H9 (cell line): Measurements from ENCODE around the gene ADNP2. TPM values are rescaled to one million over a fixed set of nuclear protein-coding genes. Genes with fewer than 3 reads are reported as not detected.

Experiments used
- DNase-seq: peaks from one replicate; pipeline ENCODE4 v3.0.0-alpha.2; 2017
- H2AFZ ChIP-seq: one replicate; pipeline ENCODE4 v1.6.1; 2013; ENCODE audit warnings: mild to moderate bottlenecking, low read length, control low read depth, moderate library complexity
- H2AK5ac ChIP-seq: 2 replicates; pipeline ENCODE4 v1.6.1; 2013; ENCODE audit warnings: low read length, control low read depth, mixed read lengths; ENCODE audit not compliant: insufficient read length
- H2BK120ac ChIP-seq: one replicate; pipeline ENCODE4 v1.6.1; 2013; ENCODE audit warnings: low read depth, mild to moderate bottlenecking, low read length, control low read depth, inconsistent platforms; ENCODE audit not compliant: poor library complexity, severe bottlenecking
- H2BK12ac ChIP-seq: 2 replicates; pipeline ENCODE4 v1.6.1; 2013; ENCODE audit warnings: low read length, control low read depth, mixed read lengths, low read depth; ENCODE audit not compliant: insufficient read length
- H2BK15ac ChIP-seq: 2 replicates; pipeline ENCODE4 v1.6.1; 2013; ENCODE audit warnings: low read depth, low read length, control low read depth
- H2BK20ac ChIP-seq: one replicate; pipeline ENCODE4 v1.6.1; 2013; ENCODE audit warnings: low read depth, mild to moderate bottlenecking, low read length, control low read depth, inconsistent platforms; ENCODE audit not compliant: poor library complexity, severe bottlenecking
- H2BK5ac ChIP-seq: 2 replicates; pipeline ENCODE4 v1.6.1; 2013; ENCODE audit warnings: low read length, control low read depth, mixed read lengths; ENCODE audit not compliant: insufficient read length
- H3K14ac ChIP-seq: 2 replicates; pipeline ENCODE4 v1.6.1; 2013; ENCODE audit warnings: low read length, control low read depth; ENCODE audit not compliant: insufficient read depth
- H3K18ac ChIP-seq: 2 replicates; pipeline ENCODE4 v1.6.1; 2013; ENCODE audit warnings: low read depth, mild to moderate bottlenecking, mixed read lengths, low read length, control low read depth; ENCODE audit not compliant: insufficient read length
- H3K23ac ChIP-seq: 2 replicates; pipeline ENCODE4 v1.6.1; 2013; ENCODE audit warnings: low read length, control low read depth, mixed read lengths, low read depth; ENCODE audit not compliant: insufficient read length
- H3K23me2 ChIP-seq: 2 replicates; pipeline ENCODE4 v1.6.1; 2013; ENCODE audit warnings: low read depth, mild to moderate bottlenecking, mixed read lengths, low read length, control low read depth; ENCODE audit not compliant: insufficient read length, poor library complexity, severe bottlenecking
- H3K27ac ChIP-seq: 2 replicates; pipeline ENCODE4 v1.5.1; 2013; ENCODE audit warnings: low read length, control low read depth, mixed read lengths, low read depth; ENCODE audit not compliant: insufficient read length
- H3K27me3 ChIP-seq: 2 replicates; pipeline ENCODE4 v1.6.1; 2013; ENCODE audit warnings: low read length, control low read depth, inconsistent platforms; ENCODE audit not compliant: insufficient read depth
- H3K4ac ChIP-seq: 2 replicates; pipeline ENCODE4 v1.6.1; 2013; ENCODE audit warnings: low read depth, mild to moderate bottlenecking, control low read depth, inconsistent platforms, low read length, moderate library complexity
- H3K4me1 ChIP-seq: 2 replicates; pipeline ENCODE4 v1.6.1; 2013; ENCODE audit warnings: low read length, control low read depth, inconsistent platforms; ENCODE audit not compliant: insufficient read depth
- H3K4me2 ChIP-seq: 2 replicates; pipeline ENCODE4 v1.6.1; 2013; ENCODE audit warnings: low read length, control low read depth, mixed read lengths; ENCODE audit not compliant: insufficient read length, insufficient read depth
- H3K56ac ChIP-seq: 2 replicates; pipeline ENCODE4 v1.6.1; 2013; ENCODE audit warnings: low read depth, mild to moderate bottlenecking, mixed read lengths, low read length, control low read depth; ENCODE audit not compliant: insufficient read length
- H3K79me1 ChIP-seq: 2 replicates; pipeline ENCODE4 v1.6.1; 2013; ENCODE audit warnings: low read depth, mild to moderate bottlenecking, moderate library complexity, low read length, control low read depth, inconsistent platforms; ENCODE audit not compliant: insufficient read depth, poor library complexity, severe bottlenecking
- H3K79me2 ChIP-seq: 2 replicates; pipeline ENCODE4 v1.6.1; 2013; ENCODE audit warnings: low read length, control low read depth, inconsistent platforms; ENCODE audit not compliant: insufficient read depth
- H3K9ac ChIP-seq: 2 replicates; pipeline ENCODE4 v1.6.1; 2013; ENCODE audit warnings: low read length, control low read depth, mixed read lengths; ENCODE audit not compliant: insufficient read length; ENCODE audit errors: extremely low read depth
- H3K9me3 ChIP-seq: one replicate; pipeline ENCODE4 v1.6.1; 2013; ENCODE audit warnings: low read depth, low read length, inconsistent platforms; ENCODE audit not compliant: control insufficient read depth
- H3T11ph ChIP-seq: one replicate; pipeline ENCODE4 v1.6.1; 2013; ENCODE audit warnings: mild to moderate bottlenecking, low read length, control low read depth, inconsistent platforms
- H4K20me1 ChIP-seq: one replicate; pipeline ENCODE4 v1.6.1; 2013; ENCODE audit not compliant: control insufficient read depth, insufficient read length, insufficient read depth
- H4K5ac ChIP-seq: 2 replicates; pipeline ENCODE4 v1.6.1; 2013; ENCODE audit warnings: low read depth, mild to moderate bottlenecking, mixed read lengths, low read length, control low read depth; ENCODE audit not compliant: insufficient read length
- H4K8ac ChIP-seq: replicated peaks from 2 replicates; pipeline ENCODE4 v1.6.1; 2013; ENCODE audit warnings: low read length, control low read depth, mixed read lengths, low read depth; ENCODE audit not compliant: insufficient read length
- H4K91ac ChIP-seq: 2 replicates; pipeline ENCODE4 v1.6.1; 2013; ENCODE audit warnings: low read depth, mild to moderate bottlenecking, moderate library complexity, mixed read lengths, low read length, control low read depth; ENCODE audit not compliant: insufficient read length
- H3K27ac Mint-ChIP-seq, 3 experiments: 2 replicates in 2 of 3; 3 replicates in 1 of 3; pipeline ENCODE4 v1.8.0; 2020 to 2021; ENCODE audit warnings: mixed read lengths in 3 of 3, mild to moderate bottlenecking in 1 of 3, moderate library complexity in 1 of 3
- H3K27me3 Mint-ChIP-seq: 2 replicates; pipeline ENCODE4 v1.8.0; 2021; ENCODE audit warnings: low read depth, mild to moderate bottlenecking, moderate library complexity, mixed read lengths
- H3K36me3 Mint-ChIP-seq, 3 experiments: 2 replicates in 2 of 3; 3 replicates in 1 of 3; pipeline ENCODE4 v1.8.0; 2020 to 2021; ENCODE audit warnings: low read depth in 3 of 3, mixed read lengths in 3 of 3; ENCODE audit not compliant: insufficient read depth in 1 of 3
- H3K4me1 Mint-ChIP-seq, 2 experiments: 2 replicates each; pipeline ENCODE4 v1.8.0; 2020; ENCODE audit warnings: mixed read lengths in 2 of 2
- H3K4me3 Mint-ChIP-seq, 2 experiments: 2 replicates in 1 of 2; 3 replicates in 1 of 2; pipeline ENCODE4 v1.8.0; 2020 to 2021; ENCODE audit warnings: mild to moderate bottlenecking in 2 of 2, mixed read lengths in 2 of 2, moderate library complexity in 1 of 2
- H3K9me3 Mint-ChIP-seq, 2 experiments: 2 replicates in 1 of 2; 3 replicates in 1 of 2; pipeline ENCODE4 v1.8.0; 2020; ENCODE audit warnings: mild to moderate bottlenecking in 2 of 2, mixed read lengths in 2 of 2, moderate library complexity in 1 of 2
- WGBS: extraction: QIAGEN DNeasy Blood & Tissue Kit; methylation state at CpG from one replicate; pipeline ENCODE4 v1.1.7; 2013; ENCODE audit warnings: missing lambda C conversion rate, low lambda C conversion rate, mixed read lengths; ENCODE audit not compliant: insufficient read length; ENCODE audit errors: extremely low coverage; 5-methylcytosine and 5-hydroxymethylcytosine counted together
- total RNA-seq: library from RNA; stranded (reverse); gene quantifications from 2 replicates; pipeline ENCODE4 v1.2.1, GENCODE V29; 2021
- TF ChIP-seq, protein P1 (sequence below): fragments of 200-600 bp; sonication (generic); conservative IDR thresholded peaks from 3 replicates; pipeline ENCODE4 v1.8.0; 2021; ENCODE audit warnings: antibody characterized with exemption, mild to moderate bottlenecking

ADNP2 gene
- total RNA-seq, 1 experiment from 2014 or later = 53.5 TPM

DNA sequence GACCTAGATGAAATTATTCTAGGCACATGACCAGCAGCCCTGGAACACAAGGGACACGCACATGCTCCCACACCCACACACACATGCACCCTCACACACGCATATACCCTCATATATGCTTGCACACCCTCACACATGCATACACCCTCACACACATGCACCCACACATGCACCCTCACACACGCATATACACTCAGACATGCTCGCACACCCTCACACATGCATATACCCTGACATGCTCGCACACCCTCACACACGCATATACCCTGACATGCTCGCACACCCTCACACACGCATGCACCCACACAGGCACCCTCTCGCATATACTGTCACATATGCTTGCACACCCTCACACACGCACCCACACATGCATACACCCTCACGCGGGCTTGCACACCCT, 76.5 kb downstream of the ADNP2 start:
- Histone ChIP-seq H3K4ac (no peak overlapping the region), H2BK5ac (no peak overlapping the region), H3K14ac (no peak overlapping the region), H3K27me3 (no peaks in the 10 kb centered on the region), H3K79me2 (no peaks in the 10 kb centered on the region; the same call in 1 of the 2 replicates), H2BK12ac (no peak overlapping the region), H4K20me1 (no peaks in the 10 kb centered on the region), H3K9ac (no peak overlapping the region), H2AFZ (no peak overlapping the region), H4K8ac (no peak overlapping the region), H4K5ac (no peak overlapping the region), H3K27ac (no peak overlapping the region), H3K56ac (no peak overlapping the region), H2BK20ac (no peak overlapping the region), H3K4me1 (no peaks in the 10 kb centered on the region), H3K4me2 (no peak overlapping the region), H3K18ac (no peak overlapping the region), H3K23me2 (no peaks in the 10 kb centered on the region), H3T11ph (no peak overlapping the region), H3K23ac (no peak overlapping the region), H3K79me1 (no peaks in the 10 kb centered on the region), H3K9me3 (no peaks in the 10 kb centered on the region), H2AK5ac (no peak overlapping the region), H4K91ac (no peak overlapping the region), H2BK15ac (no peak overlapping the region), H2BK120ac (no peak overlapping the region)
- peaks cover 3 to 4% of the 10 kb centered on the region in 2 experiments; a peak in 3 of 4 replicates for H3K4me1 Mint-ChIP-seq
- no peaks in the 10 kb centered on the region; the same call in 1 of the 2 replicates for H3K27me3 Mint-ChIP-seq
- no peaks in the 10 kb centered on the region; a peak in 1 of 7 replicates for H3K36me3 Mint-ChIP-seq
- peaks cover 4 to 5% of the 10 kb centered on the region in 2 experiments; a peak in 2 of 5 replicates for H3K9me3 Mint-ChIP-seq
- DNase-seq = no peak
- WGBS = no CpG with 5 or more reads among the region's 12 CpGs
- H3K4me3 Mint-ChIP-seq = no peak overlapping the region; a peak in 1 of 5 replicates
- H3K27ac Mint-ChIP-seq = no peak overlapping the region
- TF ChIP-seq, protein P1, sequence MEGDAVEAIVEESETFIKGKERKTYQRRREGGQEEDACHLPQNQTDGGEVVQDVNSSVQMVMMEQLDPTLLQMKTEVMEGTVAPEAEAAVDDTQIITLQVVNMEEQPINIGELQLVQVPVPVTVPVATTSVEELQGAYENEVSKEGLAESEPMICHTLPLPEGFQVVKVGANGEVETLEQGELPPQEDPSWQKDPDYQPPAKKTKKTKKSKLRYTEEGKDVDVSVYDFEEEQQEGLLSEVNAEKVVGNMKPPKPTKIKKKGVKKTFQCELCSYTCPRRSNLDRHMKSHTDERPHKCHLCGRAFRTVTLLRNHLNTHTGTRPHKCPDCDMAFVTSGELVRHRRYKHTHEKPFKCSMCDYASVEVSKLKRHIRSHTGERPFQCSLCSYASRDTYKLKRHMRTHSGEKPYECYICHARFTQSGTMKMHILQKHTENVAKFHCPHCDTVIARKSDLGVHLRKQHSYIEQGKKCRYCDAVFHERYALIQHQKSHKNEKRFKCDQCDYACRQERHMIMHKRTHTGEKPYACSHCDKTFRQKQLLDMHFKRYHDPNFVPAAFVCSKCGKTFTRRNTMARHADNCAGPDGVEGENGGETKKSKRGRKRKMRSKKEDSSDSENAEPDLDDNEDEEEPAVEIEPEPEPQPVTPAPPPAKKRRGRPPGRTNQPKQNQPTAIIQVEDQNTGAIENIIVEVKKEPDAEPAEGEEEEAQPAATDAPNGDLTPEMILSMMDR = no peak
